Activated CD8-positive, alpha-beta T cell treated with anti-CD3 and anti-CD28 coated beads, Interleukin-2, amount 10 ng/mL, durations not matched to agents 7 days and 5 days (primary cell): ENCODE data around the gene FSTL4. TPM values are rescaled to one million over a fixed set of nuclear protein-coding genes. Genes with fewer than 3 reads are reported as not detected.
"Not testable (repeated sequence)": the region's sequence is repeated elsewhere in the genome, so short reads cannot be mapped to it uniquely, and the experiment has no call there.

Experiments used
- ATAC-seq: fragments of 150-1000 bp; cut with Tn5 transposase; one replicate; pipeline ENCODE4 v1.10.0; 2021; ENCODE audit warnings: moderate library complexity
- CTCF ChIA-PET: fragments of 350-600 bp; sonication (Branson Sonifier 250); formaldehyde crosslinking; loops from one replicate; lab custom pipeline; 2021; ENCODE audit warnings: antibody characterized with exemption; lab: Charles Lee
- POLR2A ChIA-PET: fragments of 350-600 bp; sonication (Branson Sonifier 250); formaldehyde crosslinking; loops from one replicate; lab custom pipeline; 2021; ENCODE audit warnings: antibody characterized with exemption; lab: Charles Lee
- DNase-seq: peaks from one replicate; pipeline ENCODE4 v3.0.0-alpha.2; 2020
- H3K27ac Mint-ChIP-seq: one replicate; pipeline ENCODE4 v1.8.0; 2021; ENCODE audit warnings: mild to moderate bottlenecking, mixed read lengths
- H3K27me3 Mint-ChIP-seq: one replicate; pipeline ENCODE4 v1.8.0; 2021; ENCODE audit warnings: low read depth, mixed read lengths
- H3K36me3 Mint-ChIP-seq: one replicate; pipeline ENCODE4 v1.8.0; 2021; ENCODE audit warnings: low read depth, mixed read lengths
- H3K4me1 Mint-ChIP-seq: one replicate; pipeline ENCODE4 v1.8.0; 2021; ENCODE audit warnings: low read depth, mixed read lengths
- H3K4me3 Mint-ChIP-seq: one replicate; pipeline ENCODE4 v1.8.0; 2021; ENCODE audit warnings: mild to moderate bottlenecking, mixed read lengths
- H3K9me3 Mint-ChIP-seq: one replicate; pipeline ENCODE4 v1.8.0; 2022; ENCODE audit warnings: mixed read lengths; ENCODE audit not compliant: insufficient read depth
- total RNA-seq, 2 experiments: library from RNA; stranded (reverse); gene quantifications; one replicate each; pipeline ENCODE4 v1.2.3, GENCODE V29; 2021

Gene FSTL4
- total RNA-seq, 2 experiments from 2014 or later, result not detected

GRCh38 chr5:133216138-133216537 is 396.2 kb downstream of the FSTL4 start:
- ATAC-seq, H3K9me3 Mint-ChIP-seq, DNase-seq, H3K27me3 Mint-ChIP-seq, H3K4me1 Mint-ChIP-seq, H3K4me3 Mint-ChIP-seq, CTCF ChIA-PET, POLR2A ChIA-PET, H3K27ac Mint-ChIP-seq, H3K36me3 Mint-ChIP-seq: not testable (repeated sequence)

- Mint-ChIP-seq H3K4me3 (no peak overlapping the region), H3K9me3 (no peaks in the 10 kb centered on the region), H3K4me1 (no peaks in the 10 kb centered on the region), H3K27ac (no peak overlapping the region), H3K36me3 (no peaks in the 10 kb centered on the region), H3K27me3 (peaks cover 3% of the 10 kb centered on the region)
- no peak for DNase-seq
- ATAC-seq, result no peak
- ChIA-PET POLR2A (no interaction called here), CTCF (no interaction called here)
These were observed 398.1 kb downstream of the FSTL4 start for GRCh38 chr5:133214153-133214820.

GRCh38 chr5:133205649-133206048 is 406.7 kb downstream of the FSTL4 start:
- Mint-ChIP-seq H3K27ac (no peak overlapping the region), H3K4me1 (no peaks in the 10 kb centered on the region), H3K9me3 (no peaks in the 10 kb centered on the region), H3K4me3 (no peak overlapping the region), H3K27me3 (peaks cover 15% of the 10 kb centered on the region), H3K36me3 (no peaks in the 10 kb centered on the region)
- DNase-seq, result no peak
- ChIA-PET POLR2A (no interaction called here), CTCF (no interaction called here)
- no peak for ATAC-seq

- ATAC-seq, result no peak
- POLR2A ChIA-PET, result no interaction called here
- Mint-ChIP-seq H3K27ac (no peak overlapping the region), H3K4me3 (no peak overlapping the region), H3K27me3 (peaks cover 15% of the 10 kb centered on the region), H3K36me3 (no peaks in the 10 kb centered on the region), H3K9me3 (no peaks in the 10 kb centered on the region), H3K4me1 (no peaks in the 10 kb centered on the region)
- CTCF ChIA-PET, result no interaction called here
- DNase-seq, result no peak
These were observed 407.1 kb downstream of the FSTL4 start for GRCh38 chr5:133205204-133205603.

GRCh38 chr5:133203317-133204305 is 408.7 kb downstream of the FSTL4 start:
- ChIA-PET POLR2A (no interaction called here), CTCF (no interaction called here)
- Mint-ChIP-seq H3K9me3 (no peaks in the 10 kb centered on the region), H3K4me3 (no peak overlapping the region), H3K27me3 (peaks cover 10% of the 10 kb centered on the region), H3K27ac (no peak overlapping the region), H3K4me1 (no peaks in the 10 kb centered on the region), H3K36me3 (no peaks in the 10 kb centered on the region)
- DNase-seq, result no peak
- ATAC-seq, result no peak

- H3K4me3 Mint-ChIP-seq, result no peak overlapping the region
- no peaks in the 10 kb centered on the region for H3K9me3 Mint-ChIP-seq
- ChIA-PET CTCF (no interaction called here), POLR2A (no interaction called here)
- H3K4me1 Mint-ChIP-seq, result no peaks in the 10 kb centered on the region
- H3K27me3 Mint-ChIP-seq, result peaks cover 4% of the 10 kb centered on the region
- no peak for DNase-seq
- H3K36me3 Mint-ChIP-seq, result no peaks in the 10 kb centered on the region
- no peak overlapping the region for H3K27ac Mint-ChIP-seq
- ATAC-seq, result no peak
These were observed 410.2 kb downstream of the FSTL4 start for GRCh38 chr5:133202066-133202665.

- CTCF ChIA-PET, result no interaction called here
- POLR2A ChIA-PET, result no interaction called here
- no peaks in the 10 kb centered on the region for H3K27me3 Mint-ChIP-seq
- H3K36me3 Mint-ChIP-seq, result no peaks in the 10 kb centered on the region
- no peaks in the 10 kb centered on the region for H3K9me3 Mint-ChIP-seq
- no peak overlapping the region for H3K4me3 Mint-ChIP-seq
- H3K27ac Mint-ChIP-seq, result no peak overlapping the region
- no peak for ATAC-seq
- no peak for DNase-seq
- no peaks in the 10 kb centered on the region for H3K4me1 Mint-ChIP-seq
These were observed 411.0 kb downstream of the FSTL4 start for GRCh38 chr5:133201310-133201709.

- POLR2A ChIA-PET, result no interaction called here
These were observed 412.1 kb downstream of the FSTL4 start for GRCh38 chr5:133200256-133200655.

GRCh38 chr5:133199417-133200178 is 412.7 kb downstream of the FSTL4 start:
- no peak overlapping the region for H3K27ac Mint-ChIP-seq
- no peaks in the 10 kb centered on the region for H3K4me1 Mint-ChIP-seq
- ChIA-PET POLR2A (no interaction called here), CTCF (no interaction called here)
- ATAC-seq (no peak), DNase-seq (no peak)
- no peaks in the 10 kb centered on the region for H3K9me3 Mint-ChIP-seq
- H3K36me3 Mint-ChIP-seq, result no peaks in the 10 kb centered on the region
- H3K27me3 Mint-ChIP-seq, result no peaks in the 10 kb centered on the region
- H3K4me3 Mint-ChIP-seq, result no peak overlapping the region

More at GRCh38 chr5:133200256-133200655, 412.1 kb downstream of the FSTL4 start:
- Mint-ChIP-seq H3K27me3 (no peaks in the 10 kb centered on the region), H3K9me3 (no peaks in the 10 kb centered on the region), H3K27ac (no peak overlapping the region), H3K36me3 (no peaks in the 10 kb centered on the region), H3K4me1 (no peaks in the 10 kb centered on the region), H3K4me3 (no peak overlapping the region)
- CTCF ChIA-PET, result no interaction called here
- ATAC-seq (no peak), DNase-seq (no peak)

GRCh38 chr5:133198511-133198910 is 413.8 kb downstream of the FSTL4 start:
- Mint-ChIP-seq H3K9me3 (no peaks in the 10 kb centered on the region), H3K27ac (no peak overlapping the region), H3K4me3 (no peak overlapping the region), H3K4me1 (no peaks in the 10 kb centered on the region), H3K27me3 (no peaks in the 10 kb centered on the region), H3K36me3 (no peaks in the 10 kb centered on the region)
- DNase-seq, result no peak
- ATAC-seq, result no peak
- ChIA-PET CTCF (no interaction called here), POLR2A (no interaction called here)

- CTCF ChIA-PET, result no interaction called here
- no peaks in the 10 kb centered on the region for H3K36me3 Mint-ChIP-seq
- POLR2A ChIA-PET, result no interaction called here
- no peaks in the 10 kb centered on the region for H3K9me3 Mint-ChIP-seq
- H3K27me3 Mint-ChIP-seq, result no peaks in the 10 kb centered on the region
- H3K4me3 Mint-ChIP-seq, result no peak overlapping the region
- H3K4me1 Mint-ChIP-seq, result no peaks in the 10 kb centered on the region
- H3K27ac Mint-ChIP-seq, result no peak overlapping the region
- DNase-seq (no peak), ATAC-seq (no peak)
These were observed 415.8 kb downstream of the FSTL4 start for GRCh38 chr5:133196441-133197085.
